GM12891 (cell line): Measurements from ENCODE around the gene PARP4.

ENCODE experiments used
- PAX5 ChIP-seq: IDR thresholded peaks from 2 replicates; pipeline ENCODE4 v1.6.1; 2011; ENCODE audit warnings: low read length, moderate library complexity, mild to moderate bottlenecking; ENCODE audit not compliant: insufficient read depth, severe bottlenecking
- POLR2A ChIP-seq: IDR thresholded peaks from 2 replicates; pipeline ENCODE4 v1.6.1; 2011; ENCODE audit warnings: low read depth, low read length, control low read depth

GRCh38 chr13:24516919-24517318, 4.3 kb upstream of the PARP4 start:
- TF ChIP-seq PAX5 (no peak), POLR2A (no peak)
